Activated CD8-positive, alpha-beta T cell treated with anti-CD3 and anti-CD28 coated beads for 36 hours (primary cell): ENCODE results near the gene SLC39A3. TPM values are rescaled to one million over a fixed set of nuclear protein-coding genes. Genes with fewer than 3 reads are reported as not detected.

Source experiments
- ATAC-seq: fragments of 200-7000 bp; cut with Tn5 transposase; one replicate; pipeline ENCODE4 v1.10.0; 2021; ENCODE audit warnings: mild to moderate bottlenecking, moderate library complexity
- CTCF ChIA-PET: fragments of 350-600 bp; sonication (Branson Sonifier 250); formaldehyde crosslinking; loops from one replicate; lab custom pipeline; 2021; ENCODE audit warnings: antibody characterized with exemption; lab: Charles Lee
- POLR2A ChIA-PET: fragments of 350-600 bp; sonication (Branson Sonifier 250); formaldehyde crosslinking; loops from one replicate; lab custom pipeline; 2021; ENCODE audit warnings: antibody characterized with exemption; lab: Charles Lee
- DNase-seq: peaks from one replicate; pipeline ENCODE4 v3.0.0-alpha.2; 2020
- H3K27ac Mint-ChIP-seq: one replicate; pipeline ENCODE4 v1.8.0; 2021; ENCODE audit warnings: mild to moderate bottlenecking, mixed read lengths
- H3K27me3 Mint-ChIP-seq: one replicate; pipeline ENCODE4 v1.8.0; 2021; ENCODE audit warnings: mixed read lengths
- H3K36me3 Mint-ChIP-seq: one replicate; pipeline ENCODE4 v1.8.0; 2021; ENCODE audit warnings: low read depth, mixed read lengths
- H3K4me1 Mint-ChIP-seq: one replicate; pipeline ENCODE4 v1.8.0; 2021; ENCODE audit warnings: low read depth, mixed read lengths
- H3K4me3 Mint-ChIP-seq: one replicate; pipeline ENCODE4 v1.8.0; 2021; ENCODE audit warnings: mild to moderate bottlenecking, moderate library complexity, mixed read lengths
- H3K9me3 Mint-ChIP-seq: one replicate; pipeline ENCODE4 v1.8.0; 2021; ENCODE audit warnings: mixed read lengths
- intact Hi-C: fragments of 100-400 bp; cut with micrococcal nuclease; formaldehyde crosslinking; loops from one replicate; pipeline ENCODE4 v1.10.0; 2022
- total RNA-seq, 2 experiments: library from RNA; stranded (reverse); gene quantifications; one replicate each; pipeline ENCODE4 v1.2.3, GENCODE V29; 2021
- TF ChIP-seq, protein P1 (sequence below): fragments of 200-600 bp; IDR thresholded peaks from one replicate; pipeline ENCODE4 v1.8.0; 2022; ENCODE audit warnings: antibody characterized with exemption, mild to moderate bottlenecking

SLC39A3 gene
- total RNA-seq, 2 experiments from 2014 or later: 35.5 to 38.1 TPM

DNA sequence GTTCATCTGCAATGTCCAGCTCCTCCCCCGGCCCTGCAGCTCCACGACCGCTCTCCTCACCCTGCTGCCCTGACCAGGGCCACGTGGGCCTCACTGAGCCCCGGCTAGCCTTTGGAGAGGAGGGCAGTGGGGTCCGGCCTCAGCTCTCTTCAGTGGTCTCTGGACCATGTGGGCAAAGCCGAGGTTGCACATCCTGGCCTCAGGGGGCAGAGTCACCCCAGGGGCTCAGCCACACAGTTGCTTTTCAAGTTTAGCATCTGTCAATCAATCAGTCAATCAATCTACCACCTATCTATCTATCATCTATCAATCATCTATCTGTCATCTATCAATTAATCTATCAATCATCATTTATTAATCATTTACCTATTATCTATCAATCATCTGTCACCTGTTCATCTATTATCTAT is 15.7 kb downstream of the SLC39A3 start:
- no peak overlapping the region for H3K27ac Mint-ChIP-seq
- intact Hi-C loops: no loop called here
- H3K4me1 Mint-ChIP-seq: peaks cover 3% of the 10 kb centered on the region
- no peak for ATAC-seq
- no peak overlapping the region for H3K4me3 Mint-ChIP-seq
- ChIA-PET POLR2A (interaction anchor here (0.5 kb wide), 1 partner anchor 168 kb away, joined by 3 read pairs; no protein-coding TSS in a partner anchor), CTCF (no interaction called here)
- peaks cover 30% of the 10 kb centered on the region for H3K27me3 Mint-ChIP-seq
- TF ChIP-seq, protein P1, sequence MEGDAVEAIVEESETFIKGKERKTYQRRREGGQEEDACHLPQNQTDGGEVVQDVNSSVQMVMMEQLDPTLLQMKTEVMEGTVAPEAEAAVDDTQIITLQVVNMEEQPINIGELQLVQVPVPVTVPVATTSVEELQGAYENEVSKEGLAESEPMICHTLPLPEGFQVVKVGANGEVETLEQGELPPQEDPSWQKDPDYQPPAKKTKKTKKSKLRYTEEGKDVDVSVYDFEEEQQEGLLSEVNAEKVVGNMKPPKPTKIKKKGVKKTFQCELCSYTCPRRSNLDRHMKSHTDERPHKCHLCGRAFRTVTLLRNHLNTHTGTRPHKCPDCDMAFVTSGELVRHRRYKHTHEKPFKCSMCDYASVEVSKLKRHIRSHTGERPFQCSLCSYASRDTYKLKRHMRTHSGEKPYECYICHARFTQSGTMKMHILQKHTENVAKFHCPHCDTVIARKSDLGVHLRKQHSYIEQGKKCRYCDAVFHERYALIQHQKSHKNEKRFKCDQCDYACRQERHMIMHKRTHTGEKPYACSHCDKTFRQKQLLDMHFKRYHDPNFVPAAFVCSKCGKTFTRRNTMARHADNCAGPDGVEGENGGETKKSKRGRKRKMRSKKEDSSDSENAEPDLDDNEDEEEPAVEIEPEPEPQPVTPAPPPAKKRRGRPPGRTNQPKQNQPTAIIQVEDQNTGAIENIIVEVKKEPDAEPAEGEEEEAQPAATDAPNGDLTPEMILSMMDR: no peak
- no peak for DNase-seq
- H3K9me3 Mint-ChIP-seq: no peaks in the 10 kb centered on the region
- no peaks in the 10 kb centered on the region for H3K36me3 Mint-ChIP-seq

GRCh38 chr19:2723747-2724146 is 16.1 kb downstream of the SLC39A3 start:
- TF ChIP-seq, protein P1: no peak
- intact Hi-C loops: no loop called here
- Mint-ChIP-seq H3K27ac (no peak overlapping the region), H3K36me3 (no peaks in the 10 kb centered on the region), H3K4me1 (peaks cover 3% of the 10 kb centered on the region), H3K4me3 (no peak overlapping the region), H3K9me3 (no peaks in the 10 kb centered on the region), H3K27me3 (peaks cover 30% of the 10 kb centered on the region)
- CTCF ChIA-PET: no interaction called here
- POLR2A ChIA-PET: no interaction called here
- DNase-seq (no peak), ATAC-seq (no peak)

GRCh38 chr19:2723345-2723715 is 16.5 kb downstream of the SLC39A3 start:
- Mint-ChIP-seq H3K4me1 (peaks cover 3% of the 10 kb centered on the region), H3K27me3 (peaks cover 30% of the 10 kb centered on the region), H3K36me3 (no peaks in the 10 kb centered on the region), H3K4me3 (no peak overlapping the region), H3K9me3 (no peaks in the 10 kb centered on the region), H3K27ac (no peak overlapping the region)
- DNase-seq (no peak), ATAC-seq (no peak)
- intact Hi-C loops: no loop called here
- TF ChIP-seq, protein P1: no peak
- ChIA-PET CTCF (no interaction called here), POLR2A (interaction anchor here (1.0 kb wide), 1 partner anchor 12 kb away, joined by 3 read pairs; no protein-coding TSS in a partner anchor)

GRCh38 chr19:2722541-2723344 is 17.1 kb downstream of the SLC39A3 start:
- no peak for ATAC-seq
- H3K27ac Mint-ChIP-seq: no peak overlapping the region
- intact Hi-C loops: no loop called here
- POLR2A ChIA-PET: interaction anchor here (1.0 kb wide), 1 partner anchor 13 kb away, joined by 3 read pairs; no protein-coding TSS in a partner anchor
- H3K9me3 Mint-ChIP-seq: no peaks in the 10 kb centered on the region
- H3K4me3 Mint-ChIP-seq: no peak overlapping the region
- H3K36me3 Mint-ChIP-seq: no peaks in the 10 kb centered on the region
- DNase-seq: no peak
- peaks cover 30% of the 10 kb centered on the region for H3K27me3 Mint-ChIP-seq
- CTCF ChIA-PET: no interaction called here
- TF ChIP-seq, protein P1: no peak
- H3K4me1 Mint-ChIP-seq: peaks cover 3% of the 10 kb centered on the region
